Neural cell (in vitro differentiated cells): ENCODE results near the gene CCDC73. TPM values are rescaled to one million over a fixed set of nuclear protein-coding genes. Genes with fewer than 3 reads are reported as not detected.

ENCODE experiments used
- H2AFZ ChIP-seq: fragments of 200-600, 300-800 bp; sonication (generic), shearing (Covaris generic); 2 replicates; pipeline ENCODE4 v1.6.0; 2014; ENCODE audit warnings: low read depth, mild to moderate bottlenecking, antibody characterized with exemption, low read length, moderate library complexity
- H3F3A ChIP-seq: fragments of 200-600 bp; shearing (Covaris generic); 2 replicates; pipeline ENCODE4 v1.6.1; 2016; ENCODE audit warnings: mild to moderate bottlenecking, moderate library complexity, mixed read lengths, antibody characterized with exemption, low read length; ENCODE audit not compliant: insufficient read depth, poor library complexity, severe bottlenecking
- H3K27ac ChIP-seq: fragments of 200-600, 300-800 bp; sonication (generic), shearing (Covaris generic); 2 replicates; pipeline ENCODE4 v1.5.1; 2014; ENCODE audit warnings: mild to moderate bottlenecking, low read length, moderate library complexity
- H3K27me3 ChIP-seq: fragments of 300-800, 200-600 bp; sonication (generic), shearing (Covaris generic); 2 replicates; pipeline ENCODE4 v1.6.0; 2014; ENCODE audit warnings: mild to moderate bottlenecking, low read depth, low read length, moderate library complexity; ENCODE audit not compliant: insufficient read depth
- H3K36me3 ChIP-seq: fragments of 300-800, 200-600 bp; sonication (generic), shearing (Covaris generic); 2 replicates; pipeline ENCODE4 v1.5.1; 2014; ENCODE audit warnings: mild to moderate bottlenecking, antibody characterized with exemption, low read length, moderate library complexity; ENCODE audit not compliant: insufficient read depth
- H3K4me2 ChIP-seq: fragments of 300-800, 200-600 bp; sonication (generic), shearing (Covaris generic); 2 replicates; pipeline ENCODE4 v1.6.0; 2014; ENCODE audit warnings: mild to moderate bottlenecking, low read length
- H3K4me3 ChIP-seq: fragments of 300-800, 200-600 bp; sonication (generic), shearing (Covaris generic); 2 replicates; pipeline ENCODE4 v1.5.1; 2014; ENCODE audit warnings: mild to moderate bottlenecking, low read length, moderate library complexity
- H3K79me2 ChIP-seq: fragments of 200-600 bp; shearing (Covaris generic); replicated peaks from 2 replicates; pipeline ENCODE4 v1.6.0; 2014; ENCODE audit warnings: mild to moderate bottlenecking, low read length, moderate library complexity; ENCODE audit not compliant: insufficient read depth
- H3K9ac ChIP-seq: fragments of 300-800, 200-600 bp; sonication (generic), shearing (Covaris generic); 2 replicates; pipeline ENCODE4 v1.6.1; 2016; ENCODE audit warnings: mild to moderate bottlenecking, low read length, mixed read lengths
- H3K9me2 ChIP-seq: fragments of 200-600 bp; shearing (Covaris generic); 2 replicates; pipeline ENCODE4 v1.6.1; 2016; ENCODE audit warnings: mild to moderate bottlenecking, low read length, mixed read lengths; ENCODE audit not compliant: insufficient read depth
- H3K9me3 ChIP-seq: fragments of 200-600, 300-800 bp; sonication (generic), shearing (Covaris generic); 2 replicates; pipeline ENCODE4 v1.6.1; 2016; ENCODE audit warnings: mild to moderate bottlenecking, mixed run types, low read length, moderate library complexity, mixed read lengths
- H4K20me1 ChIP-seq: fragments of 200-600 bp; shearing (Covaris generic); 2 replicates; pipeline ENCODE4 v1.6.1; 2016; ENCODE audit warnings: mild to moderate bottlenecking, mixed run types; ENCODE audit not compliant: insufficient read depth
- CTCF ChIP-seq: fragments of 450-650 bp; IDR thresholded peaks from 2 replicates; pipeline ENCODE4 v1.5.1; 2014; ENCODE audit warnings: antibody characterized with exemption, mild to moderate bottlenecking, moderate library complexity; ENCODE audit not compliant: poor library complexity, severe bottlenecking
- EP300 ChIP-seq: fragments of 450-650 bp; conservative IDR thresholded peaks from 2 replicates; pipeline ENCODE4 v1.6.1; 2014; ENCODE audit warnings: antibody characterized with exemption, mild to moderate bottlenecking, moderate library complexity; ENCODE audit not compliant: poor library complexity, severe bottlenecking
- EZH2 ChIP-seq: fragments of 200-600, 300-800 bp; shearing (Covaris generic), sonication (generic); IDR thresholded peaks from 2 replicates; pipeline ENCODE4 v1.6.1; 2014; ENCODE audit warnings: antibody characterized with exemption, low read length, borderline replicate concordance, mild to moderate bottlenecking; ENCODE audit not compliant: insufficient read depth, poor library complexity, severe bottlenecking
- MXI1 ChIP-seq: fragments of 450-650 bp; conservative IDR thresholded peaks from 2 replicates; pipeline ENCODE4 v1.6.1; 2014; ENCODE audit warnings: antibody characterized with exemption, mild to moderate bottlenecking; ENCODE audit not compliant: poor library complexity, severe bottlenecking
- POLR2AphosphoS5 ChIP-seq: IDR thresholded peaks from 2 replicates; pipeline ENCODE4 v1.6.1; 2012
- RAD21 ChIP-seq: fragments of 450-650 bp; conservative IDR thresholded peaks from 2 replicates; pipeline ENCODE4 v1.6.1; 2014; ENCODE audit warnings: antibody characterized with exemption, mild to moderate bottlenecking, moderate library complexity
- REST ChIP-seq: IDR thresholded peaks from 2 replicates; pipeline ENCODE4 v1.6.1; 2012; ENCODE audit warnings: borderline replicate concordance
- SMC3 ChIP-seq: fragments of 450-650 bp; conservative IDR thresholded peaks from 2 replicates; pipeline ENCODE4 v1.6.1; 2014; ENCODE audit warnings: antibody characterized with exemption, mild to moderate bottlenecking, moderate library complexity; ENCODE audit not compliant: poor library complexity
- TAF1 ChIP-seq: IDR thresholded peaks from 2 replicates; pipeline ENCODE4 v1.6.1; 2012; ENCODE audit warnings: low read depth
- polyA plus RNA-seq: library from polyadenylated mRNA; depleted of rRNA; stranded (reverse); fragments of >200 nt; gene quantifications from 2 replicates; pipeline ENCODE4 v1.2.3, GENCODE V29; 2014

CCDC73 gene
- polyA plus RNA-seq, 1 donor from 2014 or later: 0.07 TPM

- Histone ChIP-seq H3K9me2 (no peaks in the 10 kb centered on the region), H4K20me1 (no peaks in the 10 kb centered on the region), H3K4me2 (no peak overlapping the region), H3F3A (no peaks in the 10 kb centered on the region), H3K4me3 (no peak overlapping the region), H2AFZ (no peak overlapping the region), H3K27ac (no peak overlapping the region), H3K27me3 (no peaks in the 10 kb centered on the region), H3K36me3 (no peaks in the 10 kb centered on the region), H3K79me2 (no peaks in the 10 kb centered on the region), H3K9ac (no peak overlapping the region), H3K9me3 (no peaks in the 10 kb centered on the region)
- TF ChIP-seq CTCF (no peak), EP300 (no peak), SMC3 (no peak), POLR2AphosphoS5 (no peak), EZH2 (no peak), TAF1 (no peak), MXI1 (no peak), RAD21 (no peak), REST (no peak)
Measured at GRCh38 chr11:32821517-32821916, 27.1 kb upstream of the CCDC73 start.

GRCh38 chr11:32820497-32820896 is 26.0 kb upstream of the CCDC73 start:
- no peaks in the 10 kb centered on the region for H3K9me3 ChIP-seq
- H3K9me2 ChIP-seq: no peaks in the 10 kb centered on the region
- no peaks in the 10 kb centered on the region for H4K20me1 ChIP-seq
- no peak overlapping the region for H2AFZ ChIP-seq
- TF ChIP-seq TAF1: no peak
- H3K9ac ChIP-seq: no peak overlapping the region
- no peak overlapping the region for H3K4me3 ChIP-seq
- H3K79me2 ChIP-seq: no peaks in the 10 kb centered on the region
- no peaks in the 10 kb centered on the region for H3F3A ChIP-seq
- H3K27ac ChIP-seq: no peak overlapping the region
- no peak overlapping the region for H3K4me2 ChIP-seq
- no peaks in the 10 kb centered on the region for H3K36me3 ChIP-seq
- no peaks in the 10 kb centered on the region for H3K27me3 ChIP-seq

GRCh38 chr11:32819187-32819586 is 24.7 kb upstream of the CCDC73 start:
- no peak for TF ChIP-seq TAF1
- TF ChIP-seq EZH2: no peak
- no peak for TF ChIP-seq SMC3
- no peak for TF ChIP-seq POLR2AphosphoS5
- no peak for TF ChIP-seq REST
- no peak for TF ChIP-seq EP300
- TF ChIP-seq RAD21: no peak
- no peak for TF ChIP-seq CTCF
- no peak for TF ChIP-seq MXI1
- no peaks in the 10 kb centered on the region for H4K20me1 ChIP-seq
- no peaks in the 10 kb centered on the region for H3K9me3 ChIP-seq
- no peaks in the 10 kb centered on the region for H3K9me2 ChIP-seq
- no peaks in the 10 kb centered on the region for H3K79me2 ChIP-seq
- H3K27me3 ChIP-seq: no peaks in the 10 kb centered on the region
- no peaks in the 10 kb centered on the region for H3F3A ChIP-seq
- no peak overlapping the region for H2AFZ ChIP-seq
- no peak overlapping the region for H3K9ac ChIP-seq
- H3K4me2 ChIP-seq: no peak overlapping the region
- H3K36me3 ChIP-seq: no peaks in the 10 kb centered on the region
- no peak overlapping the region for H3K4me3 ChIP-seq
- no peak overlapping the region for H3K27ac ChIP-seq
